ENCODE results near the gene CAPN1. TPM values are rescaled to one million over a fixed set of nuclear protein-coding genes. Genes with fewer than 3 reads are reported as not detected.

Gene CAPN1
- total RNA-seq, 1 experiment from 2014 or later, result 256 TPM

DNA sequence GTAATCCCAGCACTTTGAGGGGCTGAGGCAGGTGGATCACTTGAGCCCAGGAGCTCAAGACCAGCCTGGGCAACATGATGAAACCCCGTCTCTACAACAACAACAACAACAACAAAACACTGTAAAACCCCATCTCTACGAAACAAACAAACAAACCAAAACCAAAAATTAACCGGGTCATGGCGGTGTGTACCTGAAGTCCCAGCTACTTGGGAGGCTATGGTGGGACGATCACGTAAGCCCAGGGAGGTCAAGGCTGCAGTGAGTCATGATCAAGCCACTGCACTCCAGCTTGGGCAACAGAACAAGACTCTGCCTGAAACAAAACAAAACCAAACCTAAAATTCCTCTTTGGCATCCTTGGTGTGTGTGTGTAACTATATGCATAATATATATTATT, 73.0 kb downstream of the CAPN1 start:
- CTCF ChIA-PET, result no interaction called here
- Histone ChIP-seq H3K36me3 (ENCODE audit: control insufficient read depth, insufficient read depth, low read length) (no peaks in the 10 kb centered on the region), H3K9me3 (ENCODE audit: control insufficient read depth, insufficient read depth, low read depth, low read length) (no peaks in the 10 kb centered on the region), H3K4me1 (ENCODE audit: control insufficient read depth, insufficient read depth, low read length) (peaks cover 5% of the 10 kb centered on the region; the same call in 1 of the 2 replicates), H3K4me3 (ENCODE audit: low read depth in 2 of 2, low read length in 2 of 2) (no peak overlapping the region), H3K27me3 (ENCODE audit: control insufficient read depth, insufficient read depth, low read length) (no peaks in the 10 kb centered on the region), H3K27ac (ENCODE audit: low read length) (no peak overlapping the region)
- in situ Hi-C loops (cut with HindIII; ENCODE audit: low pct_unique_long_range_greater_than_20kb, low sequenced_read_pairs), result no loop called here
- intact Hi-C loops (cut with micrococcal nuclease; ENCODE audit: unreplicated experiment), result no loop called here
- POLR2A ChIA-PET, result interaction anchor here (0.6 kb wide), 1 partner anchor 20 kb away, joined by 3 read pairs; no protein-coding TSS in a partner anchor
- ATAC-seq (no peak), DNase-seq (ENCODE audit: low read depth, low spot score) (no peak)
- TF ChIP-seq CTCF (IDR thresholded peaks at IDR 0.05) (no peak), REST (IDR thresholded peaks at IDR 0.05; ENCODE audit: insufficient read depth in 1 of 2, low read depth in 2 of 2, low read length in 1 of 2) (no peak), TCF7L2 (IDR thresholded peaks at IDR 0.05; ENCODE audit: low read depth, low read length) (no peak), POLR2AphosphoS5 (IDR thresholded peaks at IDR 0.05; ENCODE audit: low read depth, low read length) (no peak), SIN3A (IDR thresholded peaks at IDR 0.05; ENCODE audit: borderline replicate concordance, insufficient read depth, low read depth, low read length) (no peak)
- no TSS peak for BruUV-seq (replicated peaks)

DNA sequence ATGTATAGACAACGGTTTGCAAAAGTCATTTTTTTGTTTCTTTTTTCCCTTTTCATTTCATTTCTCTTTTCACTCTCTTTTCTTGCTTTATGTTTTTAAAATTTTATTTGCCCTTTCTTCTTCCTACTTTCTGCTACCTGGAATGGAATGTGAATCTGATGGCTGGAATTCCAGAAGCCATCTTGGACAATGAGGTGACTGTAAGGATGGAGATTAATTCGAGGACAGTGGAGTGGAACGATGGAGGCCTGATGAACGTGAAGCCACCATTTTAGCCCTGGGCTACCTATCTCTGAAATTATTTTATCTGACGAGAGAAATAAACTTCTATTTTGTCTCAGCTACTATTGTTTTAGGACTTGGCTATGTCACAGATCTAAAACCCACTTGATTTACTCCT, 77.3 kb downstream of the CAPN1 start:
- no TSS peak for BruUV-seq (replicated peaks)
- no peak for ATAC-seq
- no peaks in the 10 kb centered on the region for H3K27me3 ChIP-seq (ENCODE audit: control insufficient read depth, insufficient read depth, low read length)
- no peak for DNase-seq (ENCODE audit: low read depth, low spot score)
- no peaks in the 10 kb centered on the region for H3K9me3 ChIP-seq (ENCODE audit: control insufficient read depth, insufficient read depth, low read depth, low read length)
- no peak overlapping the region for H3K27ac ChIP-seq (ENCODE audit: low read length)
- ChIA-PET CTCF (no interaction called here), POLR2A (interaction anchor here (0.7 kb wide), 1 partner anchor 65 kb away, joined by 3 read pairs; no protein-coding TSS in a partner anchor)
- TF ChIP-seq SIN3A (IDR thresholded peaks at IDR 0.05; ENCODE audit: borderline replicate concordance, insufficient read depth, low read depth, low read length) (no peak), REST (IDR thresholded peaks at IDR 0.05; ENCODE audit: insufficient read depth in 1 of 2, low read depth in 2 of 2, low read length in 1 of 2) (no peak), CTCF (IDR thresholded peaks at IDR 0.05) (no peak), POLR2AphosphoS5 (IDR thresholded peaks at IDR 0.05; ENCODE audit: low read depth, low read length) (no peak), TCF7L2 (IDR thresholded peaks at IDR 0.05; ENCODE audit: low read depth, low read length) (no peak)
- H3K36me3 ChIP-seq (ENCODE audit: control insufficient read depth, insufficient read depth, low read length), result no peaks in the 10 kb centered on the region
- in situ Hi-C loops (cut with HindIII; ENCODE audit: low pct_unique_long_range_greater_than_20kb, low sequenced_read_pairs), result no loop called here
- no peak overlapping the region for H3K4me3 ChIP-seq (ENCODE audit: low read depth in 2 of 2, low read length in 2 of 2)
- intact Hi-C loops (cut with micrococcal nuclease; ENCODE audit: unreplicated experiment), result no loop called here
- peaks cover 21% of the 10 kb centered on the region for H3K4me1 ChIP-seq (ENCODE audit: control insufficient read depth, insufficient read depth, low read length)

All from Panc1 (cell line).